Measurements from ENCODE around the gene RHOD. TPM values are rescaled to one million over a fixed set of nuclear protein-coding genes. Genes with fewer than 3 reads are reported as not detected.

The RHOD gene
- total and polyA plus RNA-seq, 2 experiments from 2014 or later: 43.3 to 77.6 TPM

- Histone ChIP-seq H3K36me3 (replicated peaks; ENCODE audit: insufficient read depth, low read depth) (no peaks in the 10 kb centered on the region), H3K9me3 (ENCODE audit: low read depth) (no peaks in the 10 kb centered on the region), H3K27me3 (no peaks in the 10 kb centered on the region), H2AFZ (no peak overlapping the region), H3K4me2 (no peak overlapping the region), H3K27ac (peak overlapping the region; percentile 51), H3K4me3 (no peak overlapping the region), H3K4me1 (ENCODE audit: insufficient read depth) (no peaks in the 10 kb centered on the region), H4K20me1 (ENCODE audit: insufficient read depth, poor library complexity, severe bottlenecking) (no peaks in the 10 kb centered on the region), H3K79me2 (peaks cover 12% of the 10 kb centered on the region), H3K9me2 (replicated peaks; ENCODE audit: insufficient read depth) (no peaks in the 10 kb centered on the region)
- DNase-seq (ENCODE audit: low spot score): peak; percentile 50
- TF ChIP-seq EZH2phosphoT487 (IDR thresholded peaks at IDR 0.05; ENCODE audit: low read depth, severe bottlenecking, unreplicated experiment) (no peak), EZH2 (IDR thresholded peaks at IDR 0.05; ENCODE audit: borderline replicate concordance) (no peak), CTCF (IDR thresholded peaks at IDR 0.05; ENCODE audit: poor library complexity) (no peak)
- WGBS (ENCODE audit: low lambda C conversion rate, missing lambda C conversion rate): 89% methylated on average over 13 of the region's 13 CpGs
These were observed 6.1 kb downstream of the RHOD start for GRCh38 chr11:67062526-67063373.

GRCh38 chr11:67066333-67066709 lies 9.7 kb downstream of the RHOD start:
- TF ChIP-seq EZH2phosphoT487 (IDR thresholded peaks at IDR 0.05; ENCODE audit: low read depth, severe bottlenecking, unreplicated experiment): no peak
- TF ChIP-seq EZH2 (IDR thresholded peaks at IDR 0.05; ENCODE audit: borderline replicate concordance): no peak
- TF ChIP-seq CTCF (IDR thresholded peaks at IDR 0.05; ENCODE audit: poor library complexity): no peak
- no peak overlapping the region for H3K4me3 ChIP-seq
- H3K4me1 ChIP-seq (ENCODE audit: insufficient read depth): no peaks in the 10 kb centered on the region
- no peaks in the 10 kb centered on the region for H3K36me3 ChIP-seq (replicated peaks; ENCODE audit: insufficient read depth, low read depth)
- H4K20me1 ChIP-seq (ENCODE audit: insufficient read depth, poor library complexity, severe bottlenecking): no peaks in the 10 kb centered on the region
- H2AFZ ChIP-seq: no peak overlapping the region
- no peaks in the 10 kb centered on the region for H3K9me2 ChIP-seq (replicated peaks; ENCODE audit: insufficient read depth)
- DNase-seq (ENCODE audit: low spot score): no peak
- no peaks in the 10 kb centered on the region for H3K9me3 ChIP-seq (ENCODE audit: low read depth)
- no peaks in the 10 kb centered on the region for H3K27me3 ChIP-seq
- H3K27ac ChIP-seq: no peak overlapping the region
- 95% methylated on average over 3 of the region's 3 CpGs for WGBS (ENCODE audit: low lambda C conversion rate, missing lambda C conversion rate)
- no peaks in the 10 kb centered on the region for H3K79me2 ChIP-seq
- H3K4me2 ChIP-seq: no peak overlapping the region

- 56% methylated on average over 52 of the region's 53 CpGs for WGBS (ENCODE audit: low lambda C conversion rate, missing lambda C conversion rate)
- peak overlapping the region; percentile 68 for H3K4me2 ChIP-seq
These were observed 15.0 kb downstream of the RHOD start for GRCh38 chr11:67071420-67072284.

More at GRCh38 chr11:67071420-67072284, 15.0 kb downstream of the RHOD start:
- no peaks in the 10 kb centered on the region for H3K27me3 ChIP-seq
- no peak overlapping the region for H3K27ac ChIP-seq
- peak; percentile 69 for TF ChIP-seq CTCF (IDR thresholded peaks at IDR 0.05; ENCODE audit: poor library complexity)
- no peak for TF ChIP-seq EZH2 (IDR thresholded peaks at IDR 0.05; ENCODE audit: borderline replicate concordance)
- TF ChIP-seq EZH2phosphoT487 (IDR thresholded peaks at IDR 0.05; ENCODE audit: low read depth, severe bottlenecking, unreplicated experiment): no peak
- H3K79me2 ChIP-seq: no peaks in the 10 kb centered on the region
- H3K36me3 ChIP-seq (replicated peaks; ENCODE audit: insufficient read depth, low read depth): no peaks in the 10 kb centered on the region
- no peaks in the 10 kb centered on the region for H3K9me2 ChIP-seq (replicated peaks; ENCODE audit: insufficient read depth)
- no peaks in the 10 kb centered on the region for H3K9me3 ChIP-seq (ENCODE audit: low read depth)
- H4K20me1 ChIP-seq (ENCODE audit: insufficient read depth, poor library complexity, severe bottlenecking): no peaks in the 10 kb centered on the region
- H2AFZ ChIP-seq: no peak overlapping the region
- no peaks in the 10 kb centered on the region for H3K4me1 ChIP-seq (ENCODE audit: insufficient read depth)
- no peak overlapping the region for H3K4me3 ChIP-seq
- peak; percentile 86 for DNase-seq (ENCODE audit: low spot score)

Data from hepatocyte (in vitro differentiated cells).